Central memory CD4-positive, alpha-beta T cell (primary cell): ENCODE results near the gene PSME4.
"Not testable (repeated sequence)": the region's sequence is repeated elsewhere in the genome, so short reads cannot be mapped to it uniquely, and the experiment has no call there.

ENCODE experiments used
- DNase-seq: peaks from one replicate; pipeline ENCODE4 v3.0.0; 2022

PSME4 gene

GRCh38 chr2:53841651-53842050 is 129.1 kb downstream of the PSME4 start:
- not testable (repeated sequence) for DNase-seq

- no peak for DNase-seq
These were observed 130.2 kb downstream of the PSME4 start for GRCh38 chr2:53840580-53840979.

- not testable (repeated sequence) for DNase-seq
These were observed 140.9 kb downstream of the PSME4 start for GRCh38 chr2:53829980-53830290.

- no peak for DNase-seq
These were observed 141.4 kb downstream of the PSME4 start for GRCh38 chr2:53829273-53829979.

- no peak for DNase-seq
These were observed 142.5 kb downstream of the PSME4 start for GRCh38 chr2:53828331-53828730.

- no peak for DNase-seq
These were observed 143.2 kb downstream of the PSME4 start for GRCh38 chr2:53827398-53828175.

GRCh38 chr2:53826587-53827397 is 144.0 kb downstream of the PSME4 start:
- DNase-seq, result no peak

- DNase-seq, result no peak
These were observed 144.8 kb downstream of the PSME4 start for GRCh38 chr2:53826030-53826410.

- not testable (repeated sequence) for DNase-seq
These were observed 147.2 kb downstream of the PSME4 start for GRCh38 chr2:53823639-53824038.

GRCh38 chr2:53821810-53822209 is 149.0 kb downstream of the PSME4 start:
- DNase-seq, result no peak

- no peak for DNase-seq
These were observed 150.1 kb downstream of the PSME4 start for GRCh38 chr2:53820711-53821110.

- DNase-seq, result no peak
These were observed 150.7 kb downstream of the PSME4 start for GRCh38 chr2:53820048-53820447.

- DNase-seq, result no peak
These were observed 151.2 kb downstream of the PSME4 start for GRCh38 chr2:53819634-53820033.

- no peak for DNase-seq
These were observed 151.8 kb downstream of the PSME4 start for GRCh38 chr2:53818854-53819435.
